ENCODE data around the gene TMEM63B.

- TF ChIP-seq CTCF (IDR thresholded peaks at IDR 0.05) (no peak), RAD21 (conservative IDR thresholded peaks at IDR 0.05 in 1 of 2, IDR thresholded peaks at IDR 0.05 in 1 of 2) (no peak), RARB (CRISPR knock-in tag; IDR thresholded peaks at IDR 0.05) (no peak), PHF8 (IDR thresholded peaks at IDR 0.05; ENCODE audit: borderline replicate concordance, low read depth) (no peak), EP300 (IDR thresholded peaks at IDR 0.05) (no peak), CHD4 (IDR thresholded peaks at IDR 0.05; ENCODE audit: borderline replicate concordance) (no peak), JUN (IDR thresholded peaks at IDR 0.05) (no peak), MAX (IDR thresholded peaks at IDR 0.05) (no peak)
Measured at GRCh38 chr6:44085219-44085618, 42.1 kb upstream of the TMEM63B start.
